ENCODE measurements around the gene TSPAN1.

DNA sequence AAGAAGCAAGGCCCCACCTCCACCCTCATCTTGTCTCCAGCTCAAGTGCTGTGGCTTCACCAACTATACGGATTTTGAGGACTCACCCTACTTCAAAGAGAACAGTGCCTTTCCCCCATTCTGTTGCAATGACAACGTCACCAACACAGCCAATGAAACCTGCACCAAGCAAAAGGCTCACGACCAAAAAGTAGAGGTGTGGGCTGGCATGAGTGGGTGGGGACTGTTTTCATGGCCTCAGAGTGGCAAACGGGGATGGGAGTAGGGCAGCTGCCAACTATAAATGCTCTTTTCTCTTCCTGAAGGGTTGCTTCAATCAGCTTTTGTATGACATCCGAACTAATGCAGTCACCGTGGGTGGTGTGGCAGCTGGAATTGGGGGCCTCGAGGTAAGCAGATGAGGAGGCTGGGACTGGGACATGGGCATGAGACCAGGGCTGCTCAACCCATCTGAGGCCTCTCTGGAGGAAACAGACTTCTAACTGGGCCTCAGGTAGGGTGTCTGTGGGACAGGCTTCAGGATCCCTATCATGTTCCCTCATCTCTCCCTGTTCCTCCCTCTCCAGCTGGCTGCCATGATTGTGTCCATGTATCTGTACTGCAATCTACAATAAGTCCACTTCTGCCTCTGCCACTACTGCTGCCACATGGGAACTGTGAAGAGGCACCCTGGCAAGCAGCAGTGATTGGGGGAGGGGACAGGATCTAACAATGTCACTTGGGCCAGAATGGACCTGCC, 10.2 kb downstream of the TSPAN1 start:
- TF ChIP-seq, protein P1, sequence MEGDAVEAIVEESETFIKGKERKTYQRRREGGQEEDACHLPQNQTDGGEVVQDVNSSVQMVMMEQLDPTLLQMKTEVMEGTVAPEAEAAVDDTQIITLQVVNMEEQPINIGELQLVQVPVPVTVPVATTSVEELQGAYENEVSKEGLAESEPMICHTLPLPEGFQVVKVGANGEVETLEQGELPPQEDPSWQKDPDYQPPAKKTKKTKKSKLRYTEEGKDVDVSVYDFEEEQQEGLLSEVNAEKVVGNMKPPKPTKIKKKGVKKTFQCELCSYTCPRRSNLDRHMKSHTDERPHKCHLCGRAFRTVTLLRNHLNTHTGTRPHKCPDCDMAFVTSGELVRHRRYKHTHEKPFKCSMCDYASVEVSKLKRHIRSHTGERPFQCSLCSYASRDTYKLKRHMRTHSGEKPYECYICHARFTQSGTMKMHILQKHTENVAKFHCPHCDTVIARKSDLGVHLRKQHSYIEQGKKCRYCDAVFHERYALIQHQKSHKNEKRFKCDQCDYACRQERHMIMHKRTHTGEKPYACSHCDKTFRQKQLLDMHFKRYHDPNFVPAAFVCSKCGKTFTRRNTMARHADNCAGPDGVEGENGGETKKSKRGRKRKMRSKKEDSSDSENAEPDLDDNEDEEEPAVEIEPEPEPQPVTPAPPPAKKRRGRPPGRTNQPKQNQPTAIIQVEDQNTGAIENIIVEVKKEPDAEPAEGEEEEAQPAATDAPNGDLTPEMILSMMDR (IDR thresholded peaks at IDR 0.05; ENCODE audit: insufficient read depth, low read depth, low read length), result no peak
- no peak for TF ChIP-seq EZH2 (IDR thresholded peaks at IDR 0.05; ENCODE audit: insufficient read depth, low read length)
